ENCODE data around the gene MFSD12.

MFSD12 gene

GRCh38 chr19:3524078-3524842, 33.1 kb downstream of the MFSD12 start:
- DNase-seq = no peak

DNA sequence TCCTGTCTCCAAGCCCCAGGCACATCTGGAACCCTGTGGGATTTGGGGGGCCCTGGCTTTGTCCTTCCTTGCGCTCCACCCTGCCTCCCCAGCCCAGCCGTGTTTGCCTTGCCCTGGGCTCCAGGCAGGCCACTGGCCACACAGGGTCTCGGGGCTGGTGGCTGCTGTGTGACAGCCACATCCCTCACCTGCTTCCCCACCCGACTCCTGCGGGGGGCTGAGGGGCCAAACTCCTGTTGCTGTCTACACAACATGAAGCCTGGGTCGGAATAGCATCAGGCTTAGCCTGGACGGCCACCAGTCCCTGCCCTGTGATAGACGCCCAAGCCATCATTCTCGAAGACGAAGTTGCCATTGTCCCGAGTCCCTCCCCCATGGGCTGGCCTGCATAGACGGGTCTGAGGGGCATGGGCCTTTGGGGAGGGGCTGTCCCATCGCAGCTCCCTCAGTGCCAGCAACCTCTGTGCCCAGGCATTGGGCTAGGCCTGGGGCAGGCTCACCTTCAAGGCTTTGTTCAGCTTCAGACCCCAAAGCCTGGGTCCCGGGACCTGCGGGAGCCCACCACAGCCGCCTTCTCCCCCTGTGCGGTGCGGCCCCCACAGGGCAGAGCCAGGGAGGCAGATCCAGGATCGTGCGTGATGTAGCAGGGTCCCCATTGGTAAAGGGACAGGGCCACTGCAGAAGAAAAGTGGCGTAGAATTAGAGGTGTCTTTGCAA, 33.9 kb downstream of the MFSD12 start:
- DNase-seq = no peak

- DNase-seq = no peak
Observed at GRCh38 chr19:3522421-3523360, 34.7 kb downstream of the MFSD12 start.

- no peak for DNase-seq
Observed at GRCh38 chr19:3521104-3521445, 36.3 kb downstream of the MFSD12 start.

- DNase-seq = no peak
Observed at GRCh38 chr19:3520166-3521103, 37.0 kb downstream of the MFSD12 start.

DNA sequence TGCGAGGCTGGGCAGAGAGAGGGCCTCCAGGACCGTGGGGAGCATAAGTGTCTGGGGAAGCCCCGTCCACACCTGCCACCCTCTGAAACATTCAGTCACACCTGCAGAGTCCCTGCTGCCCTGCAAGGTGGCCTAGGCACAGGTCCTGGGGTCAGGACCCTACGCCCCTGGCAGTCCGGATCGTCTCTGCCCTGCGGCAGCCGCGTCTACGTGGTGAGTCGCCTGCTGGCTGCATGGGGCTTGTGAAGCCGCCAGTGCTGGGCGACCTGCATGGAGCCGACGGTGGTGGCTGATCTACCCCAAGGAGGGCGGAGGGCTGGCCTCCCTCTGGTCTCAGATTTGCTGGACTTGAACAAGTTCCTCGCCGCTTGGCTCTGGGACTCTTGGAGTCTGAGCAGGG, 38.3 kb downstream of the MFSD12 start:
- DNase-seq = no peak

DNA sequence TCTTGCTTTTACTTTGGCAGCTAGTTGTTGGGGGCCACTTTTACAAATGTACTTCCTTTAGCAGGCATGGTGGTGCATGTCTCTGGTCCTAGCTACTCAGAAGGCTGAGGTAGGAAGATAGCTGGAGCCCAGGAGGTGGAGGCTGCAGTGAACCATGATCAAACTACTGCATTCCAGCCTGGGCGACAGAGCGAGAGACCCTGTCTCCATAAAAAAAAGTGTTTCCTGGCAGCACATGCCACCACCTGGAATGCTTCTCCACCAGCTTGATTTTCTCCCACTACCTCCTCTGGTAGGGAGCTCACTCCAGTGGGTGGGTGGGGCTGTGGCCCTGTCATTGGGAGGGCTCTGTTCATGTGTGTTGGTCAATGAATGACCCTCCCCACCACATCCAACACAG, 38.7 kb downstream of the MFSD12 start:
- DNase-seq = no peak

GRCh38 chr19:3518255-3518654, 39.1 kb downstream of the MFSD12 start:
- no peak for DNase-seq

DNA sequence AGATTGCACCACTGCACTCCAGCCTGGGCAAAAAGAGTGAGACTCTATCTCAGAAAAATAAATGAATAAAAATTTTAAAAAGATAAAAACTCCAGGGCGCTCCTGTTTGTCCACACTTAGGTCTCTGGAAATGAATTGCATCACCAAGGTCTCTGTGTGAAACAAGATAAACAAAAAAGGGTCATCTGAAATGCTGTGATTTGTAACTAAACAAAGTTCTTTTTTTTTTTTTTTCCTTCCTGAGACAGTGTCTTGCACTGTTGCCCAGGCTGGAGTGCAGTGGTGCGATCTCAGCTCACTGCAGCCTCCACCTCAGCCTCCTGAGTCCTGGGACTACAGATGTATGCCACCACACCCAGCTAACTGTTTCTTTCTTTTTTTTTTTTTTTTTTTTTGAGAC, 39.7 kb downstream of the MFSD12 start:
- no peak for DNase-seq

- DNase-seq = no peak
Observed at GRCh38 chr19:3516675-3517207, 40.6 kb downstream of the MFSD12 start.

GRCh38 chr19:3515891-3516422, 41.4 kb downstream of the MFSD12 start:
- DNase-seq = no peak

- no peak for DNase-seq
Observed at GRCh38 chr19:3514930-3515329, 42.5 kb downstream of the MFSD12 start.

DNA sequence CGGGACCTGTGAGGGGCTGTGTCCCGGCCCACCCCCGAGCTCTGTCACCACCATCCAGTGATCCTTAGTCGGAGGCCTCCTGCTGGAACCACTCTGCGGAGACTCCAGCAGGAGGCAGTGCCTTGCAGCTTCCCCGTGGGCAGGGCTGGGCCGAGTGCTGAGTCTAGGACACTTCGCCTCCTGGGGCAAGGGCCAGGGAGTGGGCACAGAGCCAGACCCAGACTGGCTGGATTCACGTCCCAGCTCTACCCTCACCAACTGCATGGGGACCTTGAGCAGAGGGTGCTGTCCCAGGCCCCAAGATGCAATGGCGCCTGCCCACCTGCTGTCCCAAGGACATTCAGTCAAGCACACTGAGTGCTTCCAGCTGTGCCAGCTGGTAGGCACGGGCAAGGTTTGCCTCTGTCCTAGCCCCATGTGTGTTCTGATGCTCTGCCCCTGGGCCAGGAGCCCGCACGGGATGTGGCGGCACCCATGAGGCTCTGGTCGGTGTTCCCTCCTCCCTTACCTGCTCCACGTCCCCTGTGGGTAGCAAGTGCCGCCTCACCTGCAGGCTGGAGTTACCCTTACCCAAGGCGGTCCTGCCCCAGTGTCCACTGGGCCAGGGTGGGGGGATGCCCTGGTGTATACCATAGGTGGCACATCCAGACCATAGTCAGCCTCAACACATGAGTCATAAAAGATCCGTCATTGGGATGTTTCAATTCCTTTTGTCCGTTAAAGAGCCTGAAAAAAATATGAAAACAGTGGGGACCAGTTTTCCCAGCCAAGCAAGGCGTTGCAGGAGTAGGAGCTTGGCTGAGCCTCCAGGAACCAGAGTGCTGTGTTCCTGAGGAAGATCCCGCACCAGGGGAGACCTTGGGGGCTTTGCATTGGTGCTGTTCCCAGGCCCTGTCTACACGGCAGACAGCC, 43.9 kb downstream of the MFSD12 start:
- DNase-seq = no peak

GRCh38 chr19:3512562-3513228, 44.7 kb downstream of the MFSD12 start:
- DNase-seq = no peak

GRCh38 chr19:3511506-3512251, 45.7 kb downstream of the MFSD12 start:
- DNase-seq = no peak

DNA sequence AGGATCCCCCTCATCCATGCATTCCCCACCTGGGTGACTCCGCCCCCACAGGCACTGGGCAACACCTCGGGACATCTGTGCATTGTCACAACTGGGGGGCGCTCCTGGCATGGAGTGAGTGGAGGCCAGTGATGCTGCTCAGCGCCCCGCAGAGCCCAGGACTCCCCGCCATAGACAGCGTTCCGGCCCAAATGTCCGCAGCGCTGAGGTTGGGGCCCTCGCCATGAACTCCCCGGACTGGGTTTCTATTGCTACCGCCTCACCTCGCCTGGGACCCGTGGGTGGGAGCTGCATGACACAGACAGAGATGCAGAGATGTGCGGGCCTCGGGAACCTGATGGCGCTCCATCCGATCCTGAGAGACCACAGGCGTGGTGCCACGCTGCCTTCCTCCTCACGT, 46.7 kb downstream of the MFSD12 start:
- DNase-seq = no peak

DNA sequence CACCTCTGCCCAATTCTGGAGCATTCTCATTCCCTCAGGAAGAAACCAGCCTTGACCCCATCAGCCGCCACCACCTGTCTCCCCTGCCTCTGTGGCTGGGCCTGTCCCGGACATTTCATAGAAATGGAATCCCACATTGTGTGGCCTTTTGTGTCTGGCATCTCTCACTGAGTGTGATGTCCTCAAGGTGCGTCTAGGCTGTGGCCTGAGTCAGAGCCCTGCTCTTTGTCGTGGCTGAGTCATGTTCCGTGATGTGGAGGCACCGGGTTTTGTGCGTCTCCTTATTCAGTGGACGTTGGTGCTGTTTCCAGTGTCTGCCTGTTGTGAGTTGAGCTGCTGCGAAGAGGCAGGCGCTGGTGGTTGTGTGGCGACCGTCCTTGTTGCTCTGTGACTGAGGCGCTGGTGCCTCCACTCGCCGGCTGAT, 47.8 kb downstream of the MFSD12 start:
- no peak for DNase-seq

DNA sequence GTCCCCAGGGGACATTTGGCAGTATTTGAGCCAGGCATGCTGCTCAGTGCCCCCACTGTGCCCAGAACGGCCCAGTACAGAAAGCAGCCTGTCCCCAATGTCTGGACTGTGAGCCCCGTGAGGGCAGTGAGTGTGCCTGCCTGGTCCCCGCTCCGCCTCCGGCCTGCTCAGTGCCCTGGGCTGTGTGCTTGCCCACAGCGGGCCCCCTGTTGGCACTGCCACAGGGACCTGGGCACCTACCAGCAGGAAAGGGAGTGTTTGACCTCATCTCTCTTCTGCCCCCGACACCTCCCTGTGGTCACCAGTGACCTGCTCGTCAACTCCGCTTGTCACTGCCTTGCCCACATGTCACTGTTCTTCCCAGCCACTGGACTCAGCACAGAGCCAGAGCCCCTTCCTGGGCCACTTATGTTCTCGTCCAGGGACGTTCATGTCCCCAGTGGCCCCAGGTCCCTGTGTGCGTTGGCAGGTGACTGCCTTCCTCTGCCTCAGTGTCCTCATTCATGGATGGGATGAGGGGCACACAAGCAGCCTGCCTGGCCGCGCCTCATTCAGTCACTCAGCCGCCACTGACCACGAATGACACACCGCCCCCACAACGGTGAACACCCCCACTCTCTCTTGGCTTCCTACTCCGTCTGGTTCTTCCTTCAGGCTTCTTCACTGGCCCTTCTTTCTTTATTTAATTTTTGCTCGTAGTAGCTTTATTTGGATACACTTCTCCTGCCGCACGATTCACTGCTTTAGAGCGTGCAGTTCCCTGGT, 48.4 kb downstream of the MFSD12 start:
- DNase-seq = no peak

Data from right kidney (tissue), 1 donor.